ENCODE results near the gene GSTK1. TPM values are rescaled to one million over a fixed set of nuclear protein-coding genes. Genes with fewer than 3 reads are reported as not detected.

GSTK1 gene
- total and polyA plus RNA-seq, 9 of the 15 experiments (the other 6 are each of a cell fraction or from before 2014, with no cell fraction given), result 155 to 441 (median 233) TPM

DNA sequence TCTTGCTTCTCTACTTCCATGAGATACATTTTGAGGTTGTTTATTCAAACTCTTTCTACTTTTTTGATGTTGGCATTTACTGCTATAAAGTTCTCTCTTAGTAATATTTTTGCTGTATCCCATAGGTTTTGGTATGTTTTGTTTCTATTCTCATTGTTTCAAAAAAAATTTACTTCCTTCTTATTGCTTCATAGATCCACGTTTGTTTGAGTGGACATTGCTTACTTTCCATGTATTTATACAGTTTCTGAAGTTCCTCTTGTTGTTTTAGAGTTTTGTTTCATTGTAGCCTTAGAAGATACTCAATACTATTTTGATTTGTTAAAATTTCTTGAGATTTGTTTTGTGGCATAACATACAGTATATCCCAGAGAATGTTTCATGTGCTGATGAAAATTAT lies 27.7 kb upstream of the GSTK1 start:
- CTCF ChIA-PET (ENCODE audit: low intra/inter-chr PET ratio), result no interaction called here
- DNase-seq (ENCODE audit: extremely low read depth in 1 of 4, low spot score in 3 of 4), result no peak
- H3K4me1 ChIP-seq (replicated peaks in 1 of 2; ENCODE audit: control insufficient read depth in 2 of 2, insufficient read depth in 2 of 2, low read length in 2 of 2), result no peaks in the 10 kb centered on the region

More for the DNA sequence above, 27.7 kb upstream of the GSTK1 start:
- Histone ChIP-seq H2AFZ (ENCODE audit: low read depth, low read length) (no peak overlapping the region), H3K4me2 (ENCODE audit: insufficient read depth, low read length) (no peak overlapping the region), H3K27me3 (ENCODE audit: control insufficient read depth in 2 of 2, insufficient read depth in 2 of 2, low read length in 2 of 2) (peaks cover 0 to 6% of the 10 kb centered on the region in 2 experiments; a peak in 3 of 5 replicates), H3K9me3 (replicated peaks; ENCODE audit: control insufficient read depth, insufficient read depth, low read depth, low read length) (peaks cover 3% of the 10 kb centered on the region), H3K9me1 (ENCODE audit: control insufficient read depth, insufficient read depth, low read length) (no peaks in the 10 kb centered on the region), H3K27ac (ENCODE audit: extremely low read depth, low read depth, low read length) (no peak overlapping the region), H4K20me1 (replicated peaks; ENCODE audit: control insufficient read depth, insufficient read depth, low read length) (no peaks in the 10 kb centered on the region), H3K9ac (ENCODE audit: insufficient read depth in 1 of 2, low read depth in 2 of 2, low read length in 2 of 2) (no peak overlapping the region), H3K36me3 (ENCODE audit: control insufficient read depth, insufficient read depth, low read length) (no peaks in the 10 kb centered on the region), H3K4me3 (no peak overlapping the region), H3K79me2 (ENCODE audit: control insufficient read depth, insufficient read depth, low read length) (no peaks in the 10 kb centered on the region)
- intact Hi-C loops (cut with micrococcal nuclease), result no loop called here
- ATAC-seq (no peak), FAIRE-seq (no peak)
- 0% methylated on average over 1 of the region's 1 CpG for WGBS (ENCODE audit: insufficient coverage, low coverage, missing lambda C conversion rate)
- POLR2A ChIA-PET, result no interaction called here
- BruUV-seq (replicated peaks), result no TSS peak
- TF ChIP-seq, protein P1, sequence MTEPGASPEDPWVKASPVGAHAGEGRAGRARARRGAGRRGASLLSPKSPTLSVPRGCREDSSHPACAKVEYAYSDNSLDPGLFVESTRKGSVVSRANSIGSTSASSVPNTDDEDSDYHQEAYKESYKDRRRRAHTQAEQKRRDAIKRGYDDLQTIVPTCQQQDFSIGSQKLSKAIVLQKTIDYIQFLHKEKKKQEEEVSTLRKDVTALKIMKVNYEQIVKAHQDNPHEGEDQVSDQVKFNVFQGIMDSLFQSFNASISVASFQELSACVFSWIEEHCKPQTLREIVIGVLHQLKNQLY (CRISPR knock-in tag; conservative IDR thresholded peaks at IDR 0.05), result no peak
- TF ChIP-seq PHF20 (IDR thresholded peaks at IDR 0.05; ENCODE audit: partially characterized antibody), result no peak
- TF ChIP-seq, protein P2, sequence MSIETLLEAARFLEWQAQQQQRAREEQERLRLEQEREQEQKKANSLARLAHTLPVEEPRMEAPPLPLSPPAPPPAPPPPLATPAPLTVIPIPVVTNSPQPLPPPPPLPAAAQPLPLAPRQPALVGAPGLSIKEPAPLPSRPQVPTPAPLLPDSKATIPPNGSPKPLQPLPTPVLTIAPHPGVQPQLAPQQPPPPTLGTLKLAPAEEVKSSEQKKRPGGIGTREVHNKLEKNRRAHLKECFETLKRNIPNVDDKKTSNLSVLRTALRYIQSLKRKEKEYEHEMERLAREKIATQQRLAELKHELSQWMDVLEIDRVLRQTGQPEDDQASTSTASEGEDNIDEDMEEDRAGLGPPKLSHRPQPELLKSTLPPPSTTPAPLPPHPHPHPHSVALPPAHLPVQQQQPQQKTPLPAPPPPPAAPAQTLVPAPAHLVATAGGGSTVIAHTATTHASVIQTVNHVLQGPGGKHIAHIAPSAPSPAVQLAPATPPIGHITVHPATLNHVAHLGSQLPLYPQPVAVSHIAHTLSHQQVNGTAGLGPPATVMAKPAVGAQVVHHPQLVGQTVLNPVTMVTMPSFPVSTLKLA (conservative IDR thresholded peaks at IDR 0.05), result no peak
- no peak for TF ChIP-seq NR2F6 (CRISPR knock-in tag; IDR thresholded peaks at IDR 0.05)
- no peak for TF ChIP-seq ZNF174 (CRISPR knock-in tag; IDR thresholded peaks at IDR 0.05)
- no peak for TF ChIP-seq MAFK (IDR thresholded peaks at IDR 0.05; ENCODE audit: low read length)
- TF ChIP-seq, protein P3, sequence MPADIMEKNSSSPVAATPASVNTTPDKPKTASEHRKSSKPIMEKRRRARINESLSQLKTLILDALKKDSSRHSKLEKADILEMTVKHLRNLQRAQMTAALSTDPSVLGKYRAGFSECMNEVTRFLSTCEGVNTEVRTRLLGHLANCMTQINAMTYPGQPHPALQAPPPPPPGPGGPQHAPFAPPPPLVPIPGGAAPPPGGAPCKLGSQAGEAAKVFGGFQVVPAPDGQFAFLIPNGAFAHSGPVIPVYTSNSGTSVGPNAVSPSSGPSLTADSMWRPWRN (IDR thresholded peaks at IDR 0.05; ENCODE audit: low read depth), result no peak
- in situ Hi-C loops (cut with MboI), result no loop called here

Data from K562 (cell line).